Neural cell (in vitro differentiated cells): ENCODE measurements around the gene PBX4. TPM values are rescaled to one million over a fixed set of nuclear protein-coding genes. Genes with fewer than 3 reads are reported as not detected.

ENCODE experiments used
- H2AFZ ChIP-seq: fragments of 200-600, 300-800 bp; sonication (generic), shearing (Covaris generic); 2 replicates; pipeline ENCODE4 v1.6.0; 2014; ENCODE audit warnings: low read depth, mild to moderate bottlenecking, antibody characterized with exemption, low read length, moderate library complexity
- H3F3A ChIP-seq: fragments of 200-600 bp; shearing (Covaris generic); 2 replicates; pipeline ENCODE4 v1.6.1; 2016; ENCODE audit warnings: mild to moderate bottlenecking, moderate library complexity, mixed read lengths, antibody characterized with exemption, low read length; ENCODE audit not compliant: insufficient read depth, poor library complexity, severe bottlenecking
- H3K27ac ChIP-seq: fragments of 200-600, 300-800 bp; sonication (generic), shearing (Covaris generic); 2 replicates; pipeline ENCODE4 v1.5.1; 2014; ENCODE audit warnings: mild to moderate bottlenecking, low read length, moderate library complexity
- H3K27me3 ChIP-seq: fragments of 300-800, 200-600 bp; sonication (generic), shearing (Covaris generic); 2 replicates; pipeline ENCODE4 v1.6.0; 2014; ENCODE audit warnings: mild to moderate bottlenecking, low read depth, low read length, moderate library complexity; ENCODE audit not compliant: insufficient read depth
- H3K36me3 ChIP-seq: fragments of 300-800, 200-600 bp; sonication (generic), shearing (Covaris generic); 2 replicates; pipeline ENCODE4 v1.5.1; 2014; ENCODE audit warnings: mild to moderate bottlenecking, antibody characterized with exemption, low read length, moderate library complexity; ENCODE audit not compliant: insufficient read depth
- H3K4me2 ChIP-seq: fragments of 300-800, 200-600 bp; sonication (generic), shearing (Covaris generic); 2 replicates; pipeline ENCODE4 v1.6.0; 2014; ENCODE audit warnings: mild to moderate bottlenecking, low read length
- H3K4me3 ChIP-seq: fragments of 300-800, 200-600 bp; sonication (generic), shearing (Covaris generic); 2 replicates; pipeline ENCODE4 v1.5.1; 2014; ENCODE audit warnings: mild to moderate bottlenecking, low read length, moderate library complexity
- H3K79me2 ChIP-seq: fragments of 200-600 bp; shearing (Covaris generic); replicated peaks from 2 replicates; pipeline ENCODE4 v1.6.0; 2014; ENCODE audit warnings: mild to moderate bottlenecking, low read length, moderate library complexity; ENCODE audit not compliant: insufficient read depth
- H3K9ac ChIP-seq: fragments of 300-800, 200-600 bp; sonication (generic), shearing (Covaris generic); 2 replicates; pipeline ENCODE4 v1.6.1; 2016; ENCODE audit warnings: mild to moderate bottlenecking, low read length, mixed read lengths
- H3K9me2 ChIP-seq: fragments of 200-600 bp; shearing (Covaris generic); 2 replicates; pipeline ENCODE4 v1.6.1; 2016; ENCODE audit warnings: mild to moderate bottlenecking, low read length, mixed read lengths; ENCODE audit not compliant: insufficient read depth
- H3K9me3 ChIP-seq: fragments of 200-600, 300-800 bp; sonication (generic), shearing (Covaris generic); 2 replicates; pipeline ENCODE4 v1.6.1; 2016; ENCODE audit warnings: mild to moderate bottlenecking, mixed run types, low read length, moderate library complexity, mixed read lengths
- H4K20me1 ChIP-seq: fragments of 200-600 bp; shearing (Covaris generic); 2 replicates; pipeline ENCODE4 v1.6.1; 2016; ENCODE audit warnings: mild to moderate bottlenecking, mixed run types; ENCODE audit not compliant: insufficient read depth
- CTCF ChIP-seq: fragments of 450-650 bp; IDR thresholded peaks from 2 replicates; pipeline ENCODE4 v1.5.1; 2014; ENCODE audit warnings: antibody characterized with exemption, mild to moderate bottlenecking, moderate library complexity; ENCODE audit not compliant: poor library complexity, severe bottlenecking
- EP300 ChIP-seq: fragments of 450-650 bp; conservative IDR thresholded peaks from 2 replicates; pipeline ENCODE4 v1.6.1; 2014; ENCODE audit warnings: antibody characterized with exemption, mild to moderate bottlenecking, moderate library complexity; ENCODE audit not compliant: poor library complexity, severe bottlenecking
- EZH2 ChIP-seq: fragments of 200-600, 300-800 bp; shearing (Covaris generic), sonication (generic); IDR thresholded peaks from 2 replicates; pipeline ENCODE4 v1.6.1; 2014; ENCODE audit warnings: antibody characterized with exemption, low read length, borderline replicate concordance, mild to moderate bottlenecking; ENCODE audit not compliant: insufficient read depth, poor library complexity, severe bottlenecking
- MXI1 ChIP-seq: fragments of 450-650 bp; conservative IDR thresholded peaks from 2 replicates; pipeline ENCODE4 v1.6.1; 2014; ENCODE audit warnings: antibody characterized with exemption, mild to moderate bottlenecking; ENCODE audit not compliant: poor library complexity, severe bottlenecking
- POLR2AphosphoS5 ChIP-seq: IDR thresholded peaks from 2 replicates; pipeline ENCODE4 v1.6.1; 2012
- RAD21 ChIP-seq: fragments of 450-650 bp; conservative IDR thresholded peaks from 2 replicates; pipeline ENCODE4 v1.6.1; 2014; ENCODE audit warnings: antibody characterized with exemption, mild to moderate bottlenecking, moderate library complexity
- REST ChIP-seq: IDR thresholded peaks from 2 replicates; pipeline ENCODE4 v1.6.1; 2012; ENCODE audit warnings: borderline replicate concordance
- SMC3 ChIP-seq: fragments of 450-650 bp; conservative IDR thresholded peaks from 2 replicates; pipeline ENCODE4 v1.6.1; 2014; ENCODE audit warnings: antibody characterized with exemption, mild to moderate bottlenecking, moderate library complexity; ENCODE audit not compliant: poor library complexity
- TAF1 ChIP-seq: IDR thresholded peaks from 2 replicates; pipeline ENCODE4 v1.6.1; 2012; ENCODE audit warnings: low read depth
- polyA plus RNA-seq: library from polyadenylated mRNA; depleted of rRNA; stranded (reverse); fragments of >200 nt; gene quantifications from 2 replicates; pipeline ENCODE4 v1.2.3, GENCODE V29; 2014

PBX4 gene
- polyA plus RNA-seq, 1 donor from 2014 or later, result 7.5 TPM

GRCh38 chr19:19631346-19631745 is 12.9 kb upstream of the PBX4 start:
- Histone ChIP-seq H3F3A (no peaks in the 10 kb centered on the region), H3K4me2 (no peak overlapping the region), H3K9ac (no peak overlapping the region), H3K4me3 (no peak overlapping the region), H3K27me3 (no peaks in the 10 kb centered on the region), H3K36me3 (no peaks in the 10 kb centered on the region), H3K27ac (no peak overlapping the region), H4K20me1 (no peaks in the 10 kb centered on the region), H2AFZ (no peak overlapping the region), H3K9me2 (no peaks in the 10 kb centered on the region), H3K79me2 (no peaks in the 10 kb centered on the region), H3K9me3 (no peaks in the 10 kb centered on the region)
- TF ChIP-seq CTCF (no peak), TAF1 (no peak), EP300 (no peak), POLR2AphosphoS5 (no peak), RAD21 (no peak), REST (no peak), MXI1 (no peak), EZH2 (no peak)

GRCh38 chr19:19630426-19630825 is 11.9 kb upstream of the PBX4 start:
- Histone ChIP-seq H3K9ac (no peak overlapping the region), H3K27me3 (no peaks in the 10 kb centered on the region), H3K79me2 (no peaks in the 10 kb centered on the region), H3F3A (no peaks in the 10 kb centered on the region), H3K9me2 (no peaks in the 10 kb centered on the region), H3K4me3 (no peak overlapping the region), H2AFZ (no peak overlapping the region), H3K9me3 (no peaks in the 10 kb centered on the region), H3K4me2 (no peak overlapping the region), H4K20me1 (no peaks in the 10 kb centered on the region), H3K36me3 (no peaks in the 10 kb centered on the region), H3K27ac (no peak overlapping the region)
- TF ChIP-seq RAD21 (no peak), REST (no peak), TAF1 (no peak), POLR2AphosphoS5 (no peak), MXI1 (no peak), EZH2 (no peak), EP300 (no peak), CTCF (no peak), SMC3 (no peak)
